Astrocyte (in vitro differentiated cells and primary cell): ENCODE results near the gene SUN2. TPM values are rescaled to one million over a fixed set of nuclear protein-coding genes. Genes with fewer than 3 reads are reported as not detected.

ENCODE experiments used
- DNase-seq: peaks from one replicate; pipeline ENCODE4 v3.0.0-alpha.2; 2010; ENCODE audit warnings: low read depth
- FAIRE-seq: peaks from 2 replicates; lab custom pipeline; 2011; peaks lifted over from hg19 to GRCh38; lab: Jason Lieb, UNC
- H2AFZ ChIP-seq: 2 replicates; pipeline ENCODE4 v1.6.0; 2012; ENCODE audit warnings: low read depth, low read length, inconsistent platforms
- H3K27ac ChIP-seq: 2 replicates; pipeline ENCODE4 v1.5.1; 2011; ENCODE audit warnings: low read depth, low read length, inconsistent platforms
- H3K27me3 ChIP-seq: 2 replicates; pipeline ENCODE4 v1.6.0; 2011; ENCODE audit warnings: low read length, inconsistent platforms; ENCODE audit not compliant: insufficient read depth
- H3K36me3 ChIP-seq: 2 replicates; pipeline ENCODE4 v1.5.1; 2011; ENCODE audit warnings: low read length, inconsistent platforms; ENCODE audit not compliant: insufficient read depth
- H3K4me1 ChIP-seq: 2 replicates; pipeline ENCODE4 v1.5.1; 2011; ENCODE audit warnings: low read length, inconsistent platforms; ENCODE audit not compliant: insufficient read depth
- H3K4me2 ChIP-seq: 2 replicates; pipeline ENCODE4 v1.6.0; 2012; ENCODE audit warnings: low read length, inconsistent platforms
- H3K4me3 ChIP-seq: 2 replicates; pipeline ENCODE4 v1.5.1; 2011; ENCODE audit warnings: low read depth, mild to moderate bottlenecking, low read length, inconsistent platforms; ENCODE audit not compliant: insufficient read depth
- H3K79me2 ChIP-seq: 2 replicates; pipeline ENCODE4 v1.6.0; 2012; ENCODE audit warnings: mild to moderate bottlenecking, low read length, inconsistent platforms; ENCODE audit not compliant: insufficient read depth
- H3K9ac ChIP-seq: 2 replicates; pipeline ENCODE4 v1.6.0; 2012; ENCODE audit warnings: mild to moderate bottlenecking, low read length, inconsistent platforms
- H3K9me3 ChIP-seq: 2 replicates; pipeline ENCODE4 v1.5.1; 2012; ENCODE audit warnings: low read depth, mild to moderate bottlenecking, low read length, inconsistent platforms; ENCODE audit not compliant: insufficient read depth
- H4K20me1 ChIP-seq: 2 replicates; pipeline ENCODE4 v1.6.0; 2012; ENCODE audit warnings: low read length, inconsistent platforms; ENCODE audit not compliant: insufficient read depth
- H3K27ac Mint-ChIP-seq: one replicate; pipeline ENCODE4 v1.8.0; 2021; ENCODE audit warnings: mild to moderate bottlenecking, mixed read lengths; ENCODE audit not compliant: unreplicated experiment
- H3K27me3 Mint-ChIP-seq: one replicate; pipeline ENCODE4 v1.8.0; 2021; ENCODE audit warnings: low read depth, mixed read lengths; ENCODE audit not compliant: unreplicated experiment
- H3K36me3 Mint-ChIP-seq: one replicate; pipeline ENCODE4 v1.8.0; 2021; ENCODE audit warnings: low read depth, mixed read lengths; ENCODE audit not compliant: unreplicated experiment
- H3K4me1 Mint-ChIP-seq: one replicate; pipeline ENCODE4 v1.8.0; 2021; ENCODE audit warnings: low read depth, mixed read lengths; ENCODE audit not compliant: unreplicated experiment
- H3K4me3 Mint-ChIP-seq: one replicate; pipeline ENCODE4 v1.8.0; 2021; ENCODE audit warnings: mild to moderate bottlenecking, moderate library complexity, mixed read lengths; ENCODE audit not compliant: unreplicated experiment
- H3K9me3 Mint-ChIP-seq: one replicate; pipeline ENCODE4 v1.8.0; 2021; ENCODE audit warnings: mild to moderate bottlenecking, mixed read lengths; ENCODE audit not compliant: unreplicated experiment
- CTCF ChIP-seq: IDR thresholded peaks from 2 replicates; pipeline ENCODE4 v1.5.1; 2011; ENCODE audit warnings: low read depth, mild to moderate bottlenecking, inconsistent platforms, low read length, moderate library complexity; ENCODE audit not compliant: insufficient read depth
- EZH2 ChIP-seq: IDR thresholded peaks from 2 replicates; pipeline ENCODE4 v1.6.1; 2012; ENCODE audit warnings: mild to moderate bottlenecking, low read length, inconsistent platforms; ENCODE audit not compliant: insufficient read depth
- total RNA-seq: library from RNA; stranded (reverse); gene quantifications from 2 replicates; pipeline ENCODE4 v1.2.1, GENCODE V29; 2021

The SUN2 gene
- total RNA-seq, 1 donor from 2014 or later = 46.5 TPM

DNA sequence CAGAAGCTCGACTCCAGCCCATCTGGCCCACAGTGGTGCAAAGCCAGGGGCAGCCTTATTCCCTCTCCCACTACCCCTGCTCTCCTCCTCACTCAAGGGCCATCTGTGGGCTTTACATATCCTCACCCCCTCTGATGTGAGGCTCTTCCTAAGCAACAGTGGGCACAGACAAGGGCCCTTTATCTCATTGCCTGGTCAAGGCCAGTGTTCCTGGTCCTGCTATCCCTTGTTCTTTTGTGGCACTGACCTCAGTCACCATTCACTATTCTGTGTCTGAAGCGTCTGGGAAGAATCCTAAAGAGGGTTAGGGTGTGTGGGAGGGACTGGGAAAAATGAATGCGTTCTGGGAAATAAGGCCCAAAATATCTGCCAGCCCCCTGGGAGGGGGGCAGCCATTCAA lies 30.8 kb upstream of the SUN2 start:
- no peak overlapping the region for H3K4me3 Mint-ChIP-seq
- H3K27me3 ChIP-seq = no peaks in the 10 kb centered on the region
- peaks cover 8% of the 10 kb centered on the region for H3K36me3 ChIP-seq
- DNase-seq = no peak
- no peak for FAIRE-seq
- peaks cover 23% of the 10 kb centered on the region for H3K4me1 Mint-ChIP-seq
- peaks cover 5% of the 10 kb centered on the region for H3K36me3 Mint-ChIP-seq
- no peak overlapping the region for H3K4me3 ChIP-seq
- H3K9ac ChIP-seq = no peak overlapping the region
- H3K79me2 ChIP-seq = no peaks in the 10 kb centered on the region
- no peak overlapping the region for H3K27ac ChIP-seq
- no peaks in the 10 kb centered on the region for H3K9me3 ChIP-seq
- H2AFZ ChIP-seq = no peak overlapping the region
- H3K4me1 ChIP-seq = peaks cover 38% of the 10 kb centered on the region
- TF ChIP-seq EZH2 (no peak), CTCF (no peak)
- H4K20me1 ChIP-seq = peaks cover 3% of the 10 kb centered on the region
- H3K27me3 Mint-ChIP-seq = no peaks in the 10 kb centered on the region
- no peak overlapping the region for H3K27ac Mint-ChIP-seq
- no peaks in the 10 kb centered on the region for H3K9me3 Mint-ChIP-seq
- H3K4me2 ChIP-seq = no peak overlapping the region

DNA sequence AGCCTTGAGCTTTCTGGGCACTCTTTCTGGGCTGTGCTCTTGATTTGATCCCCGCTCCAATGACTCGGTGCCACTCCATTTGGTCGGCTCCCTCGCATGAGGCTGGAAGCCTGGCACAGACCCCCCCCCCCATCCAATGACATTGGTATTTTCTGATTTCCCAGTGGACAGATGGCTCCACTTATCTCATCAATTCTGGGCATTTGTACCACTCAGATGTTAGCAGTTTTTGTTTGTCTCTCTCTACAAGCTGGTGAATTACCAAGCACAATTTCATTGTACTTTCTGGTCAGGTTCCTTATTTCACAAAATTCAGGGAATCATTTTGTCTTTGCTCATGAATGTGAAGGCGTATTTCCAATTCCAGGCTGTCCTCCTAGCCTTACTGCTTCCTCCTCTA lies 29.1 kb upstream of the SUN2 start:
- H3K27ac Mint-ChIP-seq = no peak overlapping the region
- H3K4me1 Mint-ChIP-seq = peaks cover 23% of the 10 kb centered on the region
- Histone ChIP-seq H3K9me3 (no peaks in the 10 kb centered on the region), H3K9ac (no peak overlapping the region), H2AFZ (no peak overlapping the region), H4K20me1 (peaks cover 3% of the 10 kb centered on the region), H3K4me2 (no peak overlapping the region), H3K4me3 (no peak overlapping the region), H3K79me2 (no peaks in the 10 kb centered on the region), H3K27me3 (no peaks in the 10 kb centered on the region), H3K4me1 (peaks cover 38% of the 10 kb centered on the region), H3K27ac (no peak overlapping the region), H3K36me3 (no peaks in the 10 kb centered on the region)
- H3K36me3 Mint-ChIP-seq = peaks cover 9% of the 10 kb centered on the region
- DNase-seq = no peak
- H3K4me3 Mint-ChIP-seq = no peak overlapping the region
- no peaks in the 10 kb centered on the region for H3K9me3 Mint-ChIP-seq
- FAIRE-seq = no peak
- H3K27me3 Mint-ChIP-seq = peaks cover 2% of the 10 kb centered on the region
- TF ChIP-seq EZH2 = no peak
- TF ChIP-seq CTCF = no peak

DNA sequence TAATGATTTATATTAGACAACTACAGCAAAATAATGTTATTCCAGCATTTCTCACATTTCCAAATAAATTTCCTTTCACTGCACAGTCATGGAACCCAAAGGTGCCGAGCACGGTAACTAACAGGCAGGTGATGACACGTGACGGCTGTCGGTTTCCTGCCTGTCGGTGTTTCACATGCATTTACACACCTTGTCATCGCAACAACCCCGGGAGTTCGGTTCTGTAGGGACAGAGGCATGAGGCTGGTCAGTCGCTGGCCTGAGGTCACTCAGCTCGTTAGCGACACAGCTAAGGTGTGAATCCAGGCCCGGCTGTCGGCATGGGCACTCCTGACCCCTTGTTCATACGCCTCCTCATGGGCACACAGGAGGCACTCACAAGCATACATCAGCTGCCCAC lies 28.2 kb upstream of the SUN2 start:
- peaks cover 10% of the 10 kb centered on the region for H3K36me3 Mint-ChIP-seq
- Histone ChIP-seq H3K79me2 (no peaks in the 10 kb centered on the region), H2AFZ (no peak overlapping the region), H3K4me2 (no peak overlapping the region), H4K20me1 (peaks cover 3% of the 10 kb centered on the region), H3K9ac (no peak overlapping the region), H3K4me3 (no peak overlapping the region), H3K36me3 (no peaks in the 10 kb centered on the region), H3K27ac (no peak overlapping the region), H3K9me3 (no peaks in the 10 kb centered on the region), H3K27me3 (no peaks in the 10 kb centered on the region), H3K4me1 (peaks cover 36% of the 10 kb centered on the region)
- H3K9me3 Mint-ChIP-seq = no peaks in the 10 kb centered on the region
- H3K27ac Mint-ChIP-seq = no peak overlapping the region
- H3K4me1 Mint-ChIP-seq = peaks cover 23% of the 10 kb centered on the region
- TF ChIP-seq CTCF (no peak), EZH2 (no peak)
- H3K4me3 Mint-ChIP-seq = no peak overlapping the region
- H3K27me3 Mint-ChIP-seq = peaks cover 2% of the 10 kb centered on the region
- DNase-seq (no peak), FAIRE-seq (no peak)
